PC-9 (cell line): Measurements from ENCODE around the gene EDDM13.

Source experiments
- EZH2 ChIP-seq: fragments of 200-600 bp; sonication (generic); IDR thresholded peaks from 2 replicates; pipeline ENCODE4 v1.8.0; 2017; ENCODE audit warnings: antibody characterized with exemption, low read depth
- TF ChIP-seq, protein P1 (sequence below): fragments of 200-600 bp; sonication (generic); conservative IDR thresholded peaks from 2 replicates; pipeline ENCODE4 v1.6.1; 2017; ENCODE audit warnings: mixed run types, antibody characterized with exemption, mild to moderate bottlenecking, moderate library complexity

DNA sequence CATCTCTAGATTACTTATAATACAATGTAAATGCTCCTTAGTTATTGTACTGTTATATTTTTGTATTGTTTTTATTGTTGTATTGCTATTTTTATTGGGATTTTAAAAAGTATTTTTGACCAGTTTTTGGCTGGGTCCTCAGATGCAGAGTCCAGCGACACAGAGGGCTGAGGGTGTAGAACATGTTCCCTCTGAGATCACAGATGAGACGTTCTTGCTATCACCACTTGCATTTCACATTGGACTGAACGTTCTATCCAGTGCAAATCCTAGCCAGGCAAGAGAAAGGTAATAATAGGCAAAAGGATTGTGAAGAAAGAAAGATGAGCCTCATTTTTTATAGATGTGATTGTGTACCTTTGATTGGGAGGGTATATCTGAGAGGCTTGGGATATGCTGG is 27.1 kb downstream of the EDDM13 start:
- TF ChIP-seq, protein P1, sequence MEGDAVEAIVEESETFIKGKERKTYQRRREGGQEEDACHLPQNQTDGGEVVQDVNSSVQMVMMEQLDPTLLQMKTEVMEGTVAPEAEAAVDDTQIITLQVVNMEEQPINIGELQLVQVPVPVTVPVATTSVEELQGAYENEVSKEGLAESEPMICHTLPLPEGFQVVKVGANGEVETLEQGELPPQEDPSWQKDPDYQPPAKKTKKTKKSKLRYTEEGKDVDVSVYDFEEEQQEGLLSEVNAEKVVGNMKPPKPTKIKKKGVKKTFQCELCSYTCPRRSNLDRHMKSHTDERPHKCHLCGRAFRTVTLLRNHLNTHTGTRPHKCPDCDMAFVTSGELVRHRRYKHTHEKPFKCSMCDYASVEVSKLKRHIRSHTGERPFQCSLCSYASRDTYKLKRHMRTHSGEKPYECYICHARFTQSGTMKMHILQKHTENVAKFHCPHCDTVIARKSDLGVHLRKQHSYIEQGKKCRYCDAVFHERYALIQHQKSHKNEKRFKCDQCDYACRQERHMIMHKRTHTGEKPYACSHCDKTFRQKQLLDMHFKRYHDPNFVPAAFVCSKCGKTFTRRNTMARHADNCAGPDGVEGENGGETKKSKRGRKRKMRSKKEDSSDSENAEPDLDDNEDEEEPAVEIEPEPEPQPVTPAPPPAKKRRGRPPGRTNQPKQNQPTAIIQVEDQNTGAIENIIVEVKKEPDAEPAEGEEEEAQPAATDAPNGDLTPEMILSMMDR: no peak
- no peak for TF ChIP-seq EZH2
